Measurements from ENCODE around the gene BEX1.
"Not testable (repeated sequence)": the region's sequence is repeated elsewhere in the genome, so short reads cannot be mapped to it uniquely, and the experiment has no call there.

DNA sequence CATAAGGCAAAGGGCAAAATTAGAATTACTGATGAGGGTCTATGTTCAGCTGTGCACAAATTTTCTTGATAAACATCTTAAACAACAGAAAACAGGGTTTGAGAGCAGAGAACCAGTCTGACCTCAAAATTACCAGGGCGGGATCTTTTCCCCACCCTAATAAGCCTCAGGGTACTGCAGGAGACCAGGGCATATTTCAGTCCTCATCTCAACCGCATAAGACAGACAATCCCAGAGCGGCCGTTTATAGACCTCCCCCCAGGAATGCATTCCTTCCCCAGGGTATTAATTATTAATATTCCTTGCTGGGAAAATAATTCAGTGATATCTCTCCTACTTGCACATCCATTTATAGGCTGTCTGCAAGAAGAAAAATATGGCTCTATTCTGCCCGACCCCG is 45.5 kb upstream of the BEX1 start:
- not testable (repeated sequence) for TF ChIP-seq ARNT, SUZ12, FOXK2 (IDR thresholded peaks at IDR 0.05)
